Right ventricle myocardium inferior (tissue), 1 donor: ENCODE measurements around the gene TWF2. TPM values are rescaled to one million over a fixed set of nuclear protein-coding genes. Genes with fewer than 3 reads are reported as not detected.

ENCODE experiments used
- ATAC-seq: fragments of 200-7000 bp; cut with Tn5 transposase; one replicate; pipeline ENCODE4 v1.9.1; 2020; ENCODE audit warnings: mild to moderate bottlenecking, moderate library complexity
- DNase-seq: peaks from one replicate; pipeline ENCODE4 v3.0.0; 2021; ENCODE audit errors: missing footprints
- intact Hi-C: fragments of 100-400 bp; cut with DNase I; formaldehyde crosslinking; loops from one replicate; pipeline ENCODE4 v1.11.0; 2022
- total RNA-seq: library from RNA; stranded (reverse); fragmentation: NEBNext Ultra II Directional; extraction: Animal tissue kit (Norgen Biotek cat#: 25700); gene quantifications from one replicate; pipeline ENCODE4 v1.2.1, GENCODE V29; 2021
- donor health status: DM: no; HTN: yes; CAD: no; lungs with severe emphysema.

The TWF2 gene
- total RNA-seq, 1 donor from 2014 or later: 120 TPM

DNA sequence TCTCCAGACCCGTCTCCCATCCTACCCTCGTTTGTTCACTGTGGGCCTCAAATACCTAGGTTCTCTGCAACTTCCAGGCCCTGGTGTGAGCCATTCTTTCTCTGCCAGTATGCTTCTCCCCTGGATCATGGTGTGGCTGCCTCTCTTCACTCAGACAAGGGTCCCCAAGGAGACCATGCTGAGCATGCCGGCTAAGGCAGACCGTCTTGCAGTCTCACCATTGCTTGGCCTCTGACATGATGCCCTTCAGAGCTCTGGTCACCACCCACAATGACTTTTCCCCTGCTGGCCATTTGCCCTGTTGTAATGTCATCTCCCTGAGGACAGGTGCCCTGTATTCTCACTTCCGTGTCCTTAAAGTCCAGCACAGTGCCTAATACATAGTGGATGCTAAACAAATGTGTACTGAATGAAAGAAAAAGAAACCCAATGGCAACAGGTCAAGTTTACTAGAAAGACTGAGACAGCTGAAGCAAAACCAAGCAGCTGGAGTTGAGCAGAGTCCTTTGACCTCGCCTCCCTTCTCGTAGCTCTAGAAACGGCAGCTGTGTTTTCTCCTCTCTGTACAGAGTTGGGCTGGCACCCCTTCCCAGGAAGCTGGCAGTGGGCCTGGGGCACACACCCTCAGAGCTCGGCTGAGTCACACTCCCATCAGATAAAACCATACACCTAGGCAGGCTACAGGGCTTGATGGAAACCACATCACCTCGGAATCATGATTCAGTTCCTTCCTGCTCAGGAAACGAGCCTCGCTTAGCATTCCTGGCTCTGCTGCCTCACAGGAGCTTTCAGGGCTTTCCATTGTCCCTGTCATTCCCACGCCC is 22.2 kb downstream of the TWF2 start:
- intact Hi-C loops: loop anchor here (2.0 kb wide), 1 partner anchor 62 kb away; the partner anchor contains the start of gene POC1A
- DNase-seq: no peak

DNA sequence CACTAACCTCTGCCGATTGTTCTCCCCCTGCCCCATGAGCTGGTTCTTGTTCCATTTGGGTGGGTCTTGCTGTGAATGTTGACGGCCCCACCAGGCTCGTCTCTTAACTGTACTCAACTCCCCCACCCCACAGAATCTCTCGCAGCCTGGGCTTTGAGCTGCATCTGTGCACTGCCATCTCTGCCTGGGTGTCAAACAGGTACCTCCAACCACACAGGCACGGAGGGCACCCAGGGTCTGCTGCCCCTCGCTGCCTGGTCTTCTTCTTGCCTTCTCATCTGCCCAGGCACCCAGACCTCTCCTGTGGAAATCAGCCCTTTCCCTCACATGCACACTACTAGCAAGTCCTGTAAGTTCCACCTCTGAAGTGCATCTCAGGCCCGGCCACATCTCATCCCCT is 23.6 kb downstream of the TWF2 start:
- intact Hi-C loops: no loop called here
- no peak for DNase-seq
- no peak for ATAC-seq

More for the DNA sequence above, 22.2 kb downstream of the TWF2 start:
- peak; percentile 61 for ATAC-seq

DNA sequence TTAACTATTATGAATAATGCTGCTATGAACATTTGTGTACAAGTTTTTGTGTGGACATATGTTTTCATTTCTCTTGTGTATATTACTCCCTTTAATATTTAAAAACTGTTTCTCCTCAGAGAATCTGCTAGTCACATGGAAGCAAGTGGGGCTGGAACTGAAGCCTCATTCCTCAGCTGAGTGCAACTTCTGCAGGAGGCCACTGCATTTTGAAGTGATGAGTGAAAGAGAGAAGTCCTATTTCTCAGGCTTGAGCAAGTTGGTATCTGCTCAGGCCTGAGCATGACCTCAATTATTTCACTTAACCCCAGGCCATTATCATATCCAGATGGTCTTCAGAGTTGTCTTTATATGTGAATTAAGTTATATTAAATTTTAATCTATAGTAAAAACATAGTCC is 25.1 kb downstream of the TWF2 start:
- ATAC-seq: no peak
- no peak for DNase-seq
- intact Hi-C loops: no loop called here

DNA sequence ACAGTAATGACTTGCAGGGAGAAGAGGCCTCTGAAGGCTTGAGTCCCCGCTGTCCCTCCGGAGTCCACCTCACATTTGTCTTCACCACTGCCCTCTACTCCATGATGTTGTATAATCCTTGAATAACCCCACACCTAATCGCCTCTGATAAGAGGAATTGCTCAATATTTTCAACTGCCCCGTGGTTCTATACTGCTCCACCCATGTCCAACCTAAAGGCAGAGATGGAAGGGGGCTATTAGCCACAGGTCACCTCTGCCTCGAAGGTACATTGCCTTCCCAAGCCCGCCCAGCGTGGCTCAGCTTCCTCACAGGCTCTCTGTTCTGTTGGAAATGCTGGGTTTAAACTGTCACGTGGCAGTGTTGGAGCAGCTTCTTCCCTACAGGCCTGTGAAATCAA is 26.0 kb downstream of the TWF2 start:
- DNase-seq (no peak), ATAC-seq (no peak)
- intact Hi-C loops: no loop called here

DNA sequence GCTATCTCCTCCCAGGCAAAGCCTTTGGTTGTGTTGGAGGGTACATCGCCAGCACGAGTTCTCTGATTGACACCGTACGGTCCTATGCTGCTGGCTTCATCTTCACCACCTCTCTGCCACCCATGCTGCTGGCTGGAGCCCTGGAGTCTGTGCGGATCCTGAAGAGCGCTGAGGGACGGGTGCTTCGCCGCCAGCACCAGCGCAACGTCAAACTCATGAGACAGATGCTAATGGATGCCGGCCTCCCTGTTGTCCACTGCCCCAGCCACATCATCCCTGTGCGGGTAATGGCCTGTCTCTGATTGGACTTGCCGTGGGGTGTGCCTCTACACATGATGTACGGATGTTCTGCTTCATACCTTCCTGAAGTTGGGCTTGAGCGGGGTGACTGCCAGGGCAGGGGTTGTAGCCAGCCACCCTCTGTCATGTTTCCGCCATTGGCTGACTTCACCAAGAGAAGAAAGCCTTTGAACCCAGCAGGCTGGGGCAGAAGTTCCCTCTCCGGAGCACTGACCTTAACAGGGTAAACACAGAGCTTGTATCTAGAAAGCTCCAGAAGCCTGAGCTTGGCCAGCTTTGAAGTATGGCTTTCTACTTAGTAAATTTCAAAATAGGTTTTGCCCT is 27.6 kb downstream of the TWF2 start:
- intact Hi-C loops: no loop called here
- DNase-seq (no peak), ATAC-seq (no peak)

DNA sequence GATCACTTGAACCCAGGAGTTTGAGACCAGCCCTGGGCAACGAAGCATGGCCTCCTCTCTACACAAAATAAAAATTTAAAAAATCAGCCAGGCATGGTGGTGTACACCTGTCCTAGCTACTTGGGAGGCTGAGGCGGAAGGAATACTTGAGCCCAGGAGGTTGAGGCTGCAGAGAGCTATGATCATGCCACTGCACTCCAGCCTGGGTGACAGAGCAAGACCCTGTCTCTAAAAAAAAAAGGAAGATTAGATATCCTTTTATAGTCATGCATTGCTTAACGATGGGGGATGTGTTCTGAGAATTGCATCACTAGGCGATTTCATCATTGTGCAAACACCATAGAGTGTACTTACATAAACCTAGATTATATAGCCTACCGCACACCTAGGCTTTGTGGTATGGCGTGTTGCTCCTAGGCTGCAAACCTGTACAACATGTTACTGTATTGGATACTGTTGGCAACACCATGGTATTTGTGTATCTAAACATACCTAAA is 28.4 kb downstream of the TWF2 start:
- DNase-seq (no peak), ATAC-seq (peak; percentile 6)
- intact Hi-C loops: no loop called here

DNA sequence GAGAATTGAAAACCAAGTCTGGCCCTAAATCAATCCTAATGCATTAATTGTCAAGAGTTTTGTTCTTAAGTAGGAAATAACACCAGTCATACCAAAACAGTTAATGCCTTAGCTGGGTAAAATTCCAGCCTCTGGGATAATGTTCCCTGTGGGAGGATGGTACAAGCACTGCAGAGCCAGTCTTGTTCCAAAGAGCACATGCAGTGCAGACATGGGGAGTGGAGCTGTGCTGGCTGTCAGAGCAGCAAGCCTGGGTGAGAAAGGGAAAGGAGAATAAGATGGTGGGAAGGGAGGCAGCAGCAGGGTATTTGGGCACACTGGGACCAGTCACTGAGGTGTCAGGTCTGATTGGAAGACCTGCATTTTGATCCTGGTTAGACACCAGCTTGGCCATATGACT is 28.9 kb downstream of the TWF2 start:
- DNase-seq (no peak), ATAC-seq (no peak)
- intact Hi-C loops: no loop called here

DNA sequence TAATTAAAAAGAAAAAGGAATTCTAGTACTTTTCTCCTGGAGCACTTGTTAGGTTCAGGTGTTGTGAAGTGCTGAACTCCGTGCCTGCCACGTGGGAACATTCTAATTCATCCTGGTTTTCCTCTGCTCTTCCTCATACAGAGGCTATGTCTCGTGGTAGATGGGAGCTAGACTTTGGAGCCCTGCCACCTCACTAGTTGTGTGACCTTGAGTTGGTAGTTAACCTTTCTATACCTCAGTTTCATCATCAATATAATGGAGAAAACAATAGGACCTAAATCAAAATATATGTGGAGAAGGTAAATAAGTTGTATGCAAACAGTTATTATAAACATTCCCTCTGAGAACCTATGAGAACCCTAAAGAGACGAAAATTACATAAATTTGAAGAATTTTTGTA is 30.4 kb downstream of the TWF2 start:
- DNase-seq (no peak), ATAC-seq (no peak)
- intact Hi-C loops: no loop called here

DNA sequence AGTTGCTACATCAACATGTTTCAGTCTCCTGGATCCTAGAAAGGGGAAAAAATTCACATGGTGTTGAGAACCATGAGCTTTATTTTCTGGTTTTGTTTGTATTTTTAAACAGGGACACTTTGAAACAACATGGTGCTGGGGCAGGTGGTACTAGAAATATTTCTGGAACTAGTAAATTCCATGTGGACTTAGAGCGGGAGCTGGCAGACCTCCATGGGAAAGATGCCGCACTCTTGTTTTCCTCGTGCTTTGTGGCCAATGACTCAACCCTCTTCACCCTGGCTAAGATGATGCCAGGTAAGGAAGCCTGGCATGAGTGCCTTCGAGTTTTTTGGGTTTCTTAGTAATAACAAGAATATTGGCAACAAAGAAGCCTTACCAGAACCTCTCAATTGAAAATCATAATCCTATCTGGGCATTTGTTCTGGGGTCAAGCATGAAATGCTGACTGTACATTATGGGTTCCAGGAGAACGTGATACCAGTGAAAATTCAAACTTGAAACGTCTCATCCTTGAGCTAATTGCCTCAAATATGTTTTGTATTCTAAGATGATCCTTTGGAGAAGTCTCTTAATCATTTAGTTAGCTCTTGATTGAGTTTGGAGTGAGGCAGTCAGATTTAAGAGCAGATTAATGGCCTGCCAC is 33.1 kb downstream of the TWF2 start:
- ATAC-seq (no peak), DNase-seq (no peak)
- intact Hi-C loops: no loop called here

DNA sequence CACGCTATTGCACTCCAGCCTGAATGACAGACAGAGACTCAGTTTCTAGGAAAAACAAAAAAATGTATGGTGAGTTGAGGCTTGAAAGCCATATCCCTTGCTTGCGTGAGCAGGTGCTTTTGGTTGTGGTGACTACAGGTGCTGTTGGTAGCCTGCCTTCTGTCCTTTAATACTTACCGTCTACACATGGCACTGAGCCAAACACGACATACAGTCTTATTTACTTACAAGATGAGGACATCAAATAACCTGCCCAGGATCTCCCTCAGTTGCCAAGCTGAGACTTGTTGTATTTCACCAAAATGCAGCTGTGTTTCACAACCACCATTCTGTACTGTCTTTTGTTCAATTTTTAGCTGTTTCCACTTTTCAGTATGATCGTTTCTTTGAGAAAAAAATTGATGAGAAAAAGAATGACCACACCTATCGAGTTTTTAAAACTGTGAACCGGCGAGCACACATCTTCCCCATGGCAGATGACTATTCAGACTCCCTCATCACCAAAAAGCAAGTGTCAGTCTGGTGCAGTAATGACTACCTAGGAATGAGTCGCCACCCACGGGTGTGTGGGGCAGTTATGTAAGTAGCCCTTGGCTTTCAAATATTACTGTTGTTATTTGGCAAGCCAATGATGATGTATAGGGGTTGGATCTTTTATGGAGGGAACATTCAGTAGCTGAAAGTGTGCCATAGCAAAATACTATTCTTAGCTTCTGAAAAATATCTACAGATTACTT is 34.5 kb downstream of the TWF2 start:
- ATAC-seq: no peak
- no peak for DNase-seq
- intact Hi-C loops: no loop called here

DNA sequence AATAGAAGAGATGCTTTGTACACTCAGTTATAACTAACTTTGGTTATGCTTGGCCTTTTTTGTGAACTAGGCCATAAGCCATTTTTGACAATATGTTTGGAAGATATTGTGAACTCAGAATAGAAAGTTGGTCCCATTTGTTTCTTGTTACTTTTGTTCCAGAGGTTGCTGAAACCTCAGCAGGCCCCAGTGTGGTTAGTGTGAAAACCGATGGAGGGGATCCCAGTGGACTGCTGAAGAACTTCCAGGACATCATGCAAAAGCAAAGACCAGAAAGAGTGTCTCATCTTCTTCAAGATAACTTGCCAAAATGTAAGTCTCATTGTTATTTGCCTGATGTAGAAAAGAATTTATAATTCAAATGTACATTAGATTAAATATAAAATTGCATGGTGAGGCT is 35.3 kb downstream of the TWF2 start:
- no peak for ATAC-seq
- intact Hi-C loops: no loop called here
- no peak for DNase-seq

DNA sequence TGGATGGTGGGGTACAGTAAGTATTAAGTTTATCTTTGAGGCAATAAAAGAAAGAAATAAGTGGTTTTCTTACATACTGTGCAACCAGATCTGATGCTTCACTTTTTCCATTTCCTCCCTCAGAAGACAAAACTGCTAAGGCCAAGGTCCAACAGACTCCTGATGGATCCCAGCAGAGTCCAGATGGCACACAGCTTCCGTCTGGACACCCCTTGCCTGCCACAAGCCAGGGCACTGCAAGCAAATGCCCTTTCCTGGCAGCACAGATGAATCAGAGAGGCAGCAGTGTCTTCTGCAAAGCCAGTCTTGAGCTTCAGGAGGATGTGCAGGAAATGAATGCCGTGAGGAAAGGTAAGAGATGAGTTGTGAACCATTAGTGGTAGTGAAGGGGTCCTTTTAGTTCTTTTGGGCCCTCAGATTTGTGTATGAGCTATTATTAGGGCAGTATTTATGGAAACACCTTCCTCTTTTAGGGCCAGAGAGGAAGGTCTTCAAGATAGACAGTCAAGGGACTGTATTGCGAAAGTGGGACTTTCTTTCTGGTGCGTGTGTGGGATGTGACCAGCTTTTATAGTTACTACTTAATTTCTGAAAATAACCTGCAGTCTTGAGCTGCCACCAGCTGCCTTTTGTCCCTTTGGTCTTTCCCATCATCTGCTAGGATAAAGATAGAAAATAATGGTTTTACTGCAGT is 36.4 kb downstream of the TWF2 start:
- no peak for DNase-seq
- intact Hi-C loops: no loop called here
- no peak for ATAC-seq

DNA sequence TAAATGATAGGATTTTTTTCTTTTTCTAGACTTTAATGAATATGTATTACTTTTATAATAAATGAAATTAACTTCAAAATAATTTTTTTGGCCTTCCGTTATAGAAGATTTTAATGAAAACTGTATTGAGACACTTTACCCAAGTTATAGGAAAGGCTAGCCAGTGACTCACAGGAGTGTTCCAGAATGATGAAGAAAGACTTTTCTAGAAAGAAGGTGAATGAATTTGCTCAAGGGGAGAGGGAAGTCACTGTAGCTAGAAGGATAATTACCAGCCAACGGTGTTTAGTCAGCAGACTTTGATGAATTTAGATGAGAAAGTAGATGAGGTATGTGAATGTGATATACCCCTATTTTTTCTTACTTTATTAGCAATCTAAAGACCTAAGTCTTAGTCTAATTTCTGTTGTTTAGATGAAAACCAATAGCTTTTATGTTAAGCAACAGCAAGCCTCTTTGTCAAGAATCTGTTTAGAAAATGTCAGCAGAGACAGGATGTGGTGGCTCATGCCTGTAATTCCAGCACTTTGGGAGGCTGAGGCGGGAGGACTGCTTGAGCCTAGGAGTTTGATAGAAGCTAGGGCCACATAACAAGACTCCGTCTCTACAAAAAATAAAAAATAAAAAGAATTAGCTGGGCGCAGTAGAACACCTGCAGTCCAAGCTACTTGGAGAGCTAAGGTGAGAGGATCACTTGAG is 37.8 kb downstream of the TWF2 start:
- DNase-seq (no peak), ATAC-seq (no peak)
- intact Hi-C loops: no loop called here

DNA sequence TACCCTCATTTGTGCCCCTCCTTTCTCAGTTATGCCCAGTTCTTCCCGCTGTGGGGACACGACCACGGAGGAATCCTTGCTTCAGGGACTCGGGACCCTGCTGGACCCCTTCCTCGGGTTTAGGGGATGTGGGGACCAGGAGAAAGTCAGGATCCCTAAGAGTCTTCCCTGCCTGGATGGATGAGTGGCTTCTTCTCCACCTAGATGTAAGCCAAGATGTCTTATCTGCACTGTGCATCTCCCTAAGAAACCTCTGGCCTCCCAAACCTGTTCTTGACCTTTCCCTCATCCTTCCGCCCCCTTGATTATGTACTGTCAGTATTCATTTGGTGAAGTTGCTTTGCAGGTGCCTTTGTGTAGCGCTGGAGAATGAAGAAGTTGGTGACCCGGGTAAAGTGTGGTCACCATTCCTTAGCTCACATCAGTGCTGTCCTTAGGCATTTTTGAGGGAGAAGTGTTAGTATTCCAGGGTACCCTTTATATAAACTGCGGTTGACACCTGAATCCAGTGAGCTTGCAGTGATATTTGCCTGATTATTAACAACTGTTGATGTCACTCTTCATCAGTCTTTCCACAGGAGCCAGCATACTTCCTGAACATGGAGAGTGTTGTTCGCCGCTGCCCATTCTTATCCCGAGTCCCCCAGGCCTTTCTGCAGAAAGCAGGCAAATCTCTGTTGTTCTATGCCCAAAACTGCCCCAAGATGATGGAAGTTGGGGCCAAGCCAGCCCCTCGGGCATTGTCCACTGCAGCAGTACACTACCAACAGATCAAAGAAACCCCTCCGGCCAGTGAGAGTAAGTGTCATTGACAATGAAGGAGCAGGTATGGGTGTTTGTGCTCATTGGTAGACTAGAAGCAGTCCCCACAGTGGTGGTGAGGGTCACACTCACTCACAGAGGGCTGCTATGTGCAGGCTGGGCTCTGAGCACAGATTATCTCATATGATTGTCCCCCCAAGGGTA is 40.0 kb downstream of the TWF2 start:
- ATAC-seq: no peak
- no peak for DNase-seq
- intact Hi-C loops: loop anchor here (5.0 kb wide), 1 partner anchor 47 kb away; the partner anchor contains the start of gene POC1A

DNA sequence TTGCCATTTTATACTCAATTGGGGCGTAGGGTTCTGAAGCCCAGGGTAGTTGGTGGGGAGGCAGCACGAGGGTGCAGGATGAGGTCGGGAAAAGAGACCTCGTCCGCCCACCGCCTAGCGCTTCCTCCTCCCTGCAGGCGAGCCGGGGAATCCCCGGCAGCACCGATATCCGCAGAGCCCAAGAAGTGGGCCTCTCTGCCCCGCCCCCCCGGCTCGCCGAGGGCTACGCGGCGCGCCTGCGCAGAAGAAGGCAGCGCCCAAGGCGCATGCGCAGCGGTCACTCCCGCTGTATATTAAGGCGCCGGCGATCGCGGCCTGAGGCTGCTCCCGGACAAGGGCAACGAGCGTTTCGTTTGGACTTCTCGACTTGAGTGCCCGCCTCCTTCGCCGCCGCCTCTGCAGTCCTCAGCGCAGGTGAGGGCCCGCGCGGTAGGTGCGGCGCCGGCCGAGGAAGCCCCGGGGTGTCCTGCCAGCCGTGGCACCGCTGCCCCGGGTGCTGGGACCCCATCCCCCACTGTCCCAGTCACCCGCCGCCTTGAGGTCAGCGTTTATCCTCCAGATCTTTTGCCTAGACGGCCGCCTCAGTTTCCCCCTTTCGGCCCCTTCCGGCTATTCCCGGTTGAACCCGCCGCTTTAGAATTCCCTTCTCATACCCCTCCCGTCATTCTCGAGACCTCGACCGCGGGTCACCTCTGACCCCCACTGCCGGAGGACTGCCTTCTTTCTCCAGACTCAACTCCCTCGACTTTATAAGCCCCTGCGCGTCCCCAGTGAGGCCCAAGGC is 40.9 kb downstream of the TWF2 start, which contains the start of gene ALAS1:
TSS of gene ALAS1 (plus strand) at position 319 of the 784 bp plus-strand sequence. CDS start 1,082 bp downstream, outside the sequence.
- ATAC-seq (peak; percentile 87), DNase-seq (peak; percentile 97)
- intact Hi-C loops: loop anchor here (5.0 kb wide), 1 partner anchor 46 kb away; the partner anchor contains the start of gene POC1A

DNA sequence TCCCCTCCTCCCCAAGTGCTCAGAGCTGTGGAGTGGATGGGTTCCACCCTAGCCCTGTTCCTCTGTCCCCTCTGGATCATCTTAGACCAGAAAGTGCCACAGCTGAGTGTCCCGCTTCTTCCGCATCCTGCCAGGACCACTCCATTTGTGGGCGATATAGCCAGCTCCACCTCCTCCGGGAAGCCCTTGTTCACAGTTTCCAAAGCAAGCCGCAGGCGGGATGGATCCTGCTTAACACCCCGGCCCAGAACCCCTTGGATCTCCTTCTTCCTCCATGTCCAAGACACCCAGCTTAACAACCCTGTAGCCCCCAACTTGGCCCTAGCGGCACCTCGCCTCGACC is 41.5 kb downstream of the TWF2 start:
- intact Hi-C loops: loop anchor here (5.0 kb wide), 1 partner anchor 45 kb away; the partner anchor contains the start of gene POC1A
- no peak for DNase-seq
- ATAC-seq: no peak
